Measurements from ENCODE around the gene CA10. TPM values are rescaled to one million over a fixed set of nuclear protein-coding genes. Genes with fewer than 3 reads are reported as not detected.

Gene CA10
- total RNA-seq, 3 donors from 2014 or later, result 0.46 to 1.2 (median 0.64) TPM

DNA sequence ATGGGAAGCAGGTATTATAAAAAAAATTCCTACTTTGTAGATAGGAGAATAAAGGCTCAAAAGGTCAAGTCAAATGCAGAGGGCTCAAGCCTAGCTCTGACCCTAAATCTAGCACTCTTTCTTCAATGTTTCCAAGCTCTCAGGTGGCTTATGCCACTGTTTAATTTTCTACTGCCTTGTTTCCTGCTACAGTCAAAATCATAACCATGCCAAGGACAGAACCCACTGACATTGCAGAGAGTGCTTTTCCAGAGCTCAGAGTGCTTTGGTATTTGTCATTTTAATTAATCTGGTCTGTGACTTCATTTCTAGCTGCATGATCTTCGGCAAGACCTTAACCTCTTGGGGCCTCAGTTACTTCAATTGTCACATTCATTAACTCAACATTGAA is 344.7 kb downstream of the CA10 start:
- Histone ChIP-seq H3K36me3 (ENCODE audit: low read depth) (no peaks in the 10 kb centered on the region), H3K4me3 (no peak overlapping the region), H3K4me1 (ENCODE audit: low read depth) (peaks cover 17% of the 10 kb centered on the region), H3K9me3 (no peaks in the 10 kb centered on the region)
- ATAC-seq (peak; percentile 35), DNase-seq (no peak)
- TF ChIP-seq, protein P1, sequence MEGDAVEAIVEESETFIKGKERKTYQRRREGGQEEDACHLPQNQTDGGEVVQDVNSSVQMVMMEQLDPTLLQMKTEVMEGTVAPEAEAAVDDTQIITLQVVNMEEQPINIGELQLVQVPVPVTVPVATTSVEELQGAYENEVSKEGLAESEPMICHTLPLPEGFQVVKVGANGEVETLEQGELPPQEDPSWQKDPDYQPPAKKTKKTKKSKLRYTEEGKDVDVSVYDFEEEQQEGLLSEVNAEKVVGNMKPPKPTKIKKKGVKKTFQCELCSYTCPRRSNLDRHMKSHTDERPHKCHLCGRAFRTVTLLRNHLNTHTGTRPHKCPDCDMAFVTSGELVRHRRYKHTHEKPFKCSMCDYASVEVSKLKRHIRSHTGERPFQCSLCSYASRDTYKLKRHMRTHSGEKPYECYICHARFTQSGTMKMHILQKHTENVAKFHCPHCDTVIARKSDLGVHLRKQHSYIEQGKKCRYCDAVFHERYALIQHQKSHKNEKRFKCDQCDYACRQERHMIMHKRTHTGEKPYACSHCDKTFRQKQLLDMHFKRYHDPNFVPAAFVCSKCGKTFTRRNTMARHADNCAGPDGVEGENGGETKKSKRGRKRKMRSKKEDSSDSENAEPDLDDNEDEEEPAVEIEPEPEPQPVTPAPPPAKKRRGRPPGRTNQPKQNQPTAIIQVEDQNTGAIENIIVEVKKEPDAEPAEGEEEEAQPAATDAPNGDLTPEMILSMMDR (IDR thresholded peaks at IDR 0.05), result no peak
- intact Hi-C loops (cut with DNase I, micrococcal nuclease), result no loop called here

DNA sequence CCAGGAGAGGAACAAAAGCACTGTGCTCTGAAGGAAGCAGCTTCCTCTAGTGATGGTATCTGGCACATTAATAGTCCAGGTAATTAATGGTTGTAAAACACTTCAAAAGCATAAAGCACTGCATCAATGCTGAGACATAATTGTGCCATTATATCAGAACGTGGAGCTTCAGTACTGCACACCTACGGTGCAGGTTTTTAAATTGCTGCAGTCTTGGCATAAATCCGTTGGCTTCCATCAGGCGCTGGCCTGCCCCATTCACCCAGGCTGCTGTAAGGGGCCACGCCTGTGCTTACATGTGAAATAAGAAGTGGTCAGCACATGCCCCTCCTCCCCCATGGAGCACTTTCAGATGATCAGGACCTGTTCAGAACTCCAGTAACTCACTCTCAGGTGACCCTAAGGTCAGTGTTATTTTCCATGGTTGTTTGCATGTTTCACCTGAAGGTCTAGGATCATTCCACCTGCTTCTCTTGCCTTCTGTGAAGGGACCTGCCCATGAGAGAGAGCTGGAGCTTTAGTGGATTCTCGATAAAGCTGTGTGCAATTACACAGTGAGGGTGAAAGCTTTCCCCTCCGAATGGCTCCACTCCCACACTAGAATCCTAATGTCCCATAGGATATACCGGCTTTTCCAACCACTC is 345.3 kb downstream of the CA10 start:
- intact Hi-C loops (cut with DNase I, micrococcal nuclease), result no loop called here
- Histone ChIP-seq H3K4me3 (no peak overlapping the region), H3K9me3 (no peaks in the 10 kb centered on the region), H3K4me1 (ENCODE audit: low read depth) (peaks cover 17% of the 10 kb centered on the region), H3K36me3 (ENCODE audit: low read depth) (no peaks in the 10 kb centered on the region)
- TF ChIP-seq, protein P1 (IDR thresholded peaks at IDR 0.05), result no peak
- ATAC-seq (peak; percentile 26), DNase-seq (no peak)

DNA sequence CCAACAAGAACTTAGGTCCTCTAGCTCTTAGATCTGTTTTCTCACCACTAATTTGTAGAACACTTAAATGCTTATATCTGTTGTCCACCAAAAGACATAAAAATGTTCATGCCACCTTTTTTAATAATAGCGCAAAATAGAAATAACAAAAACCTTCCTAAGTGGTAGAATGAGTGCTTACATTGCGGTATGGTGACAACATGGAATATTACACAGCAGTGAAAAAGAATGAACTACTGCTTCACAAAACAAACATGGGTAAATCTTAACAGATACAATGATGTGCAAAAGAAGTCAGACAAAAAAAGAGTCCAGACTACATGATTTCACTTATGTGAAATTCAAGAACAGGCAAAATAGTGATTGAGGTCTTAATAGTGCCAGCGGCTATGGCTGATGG is 351.1 kb downstream of the CA10 start:
- ATAC-seq, result no peak
- no peak for DNase-seq
- TF ChIP-seq, protein P1 (IDR thresholded peaks at IDR 0.05), result no peak
- H3K4me1 ChIP-seq (ENCODE audit: low read depth), result peaks cover 9% of the 10 kb centered on the region
- H3K9me3 ChIP-seq, result no peaks in the 10 kb centered on the region
- no peaks in the 10 kb centered on the region for H3K36me3 ChIP-seq (ENCODE audit: low read depth)
- H3K4me3 ChIP-seq, result no peak overlapping the region
- intact Hi-C loops (cut with DNase I, micrococcal nuclease), result no loop called here

DNA sequence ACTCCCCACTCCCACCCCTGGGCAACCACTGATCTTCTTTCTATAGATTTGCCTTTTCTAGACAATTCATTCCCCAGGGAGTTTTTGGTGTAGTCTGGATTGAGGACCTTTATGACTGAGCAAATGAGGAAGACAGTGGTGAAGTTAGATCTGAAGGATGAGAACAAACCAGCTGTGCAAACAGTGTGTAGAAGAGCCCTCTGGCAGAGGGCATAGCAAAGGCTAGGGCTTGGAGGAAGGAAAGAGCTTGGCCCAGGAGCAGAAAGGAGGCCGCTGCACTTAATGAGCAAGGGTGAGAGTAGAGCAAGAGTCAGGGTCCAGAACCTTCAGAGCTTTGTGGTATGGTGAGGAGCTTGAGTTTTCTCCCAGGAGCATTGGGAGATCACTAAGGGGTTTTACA is 352.7 kb downstream of the CA10 start:
- no peak overlapping the region for H3K4me3 ChIP-seq

DNA sequence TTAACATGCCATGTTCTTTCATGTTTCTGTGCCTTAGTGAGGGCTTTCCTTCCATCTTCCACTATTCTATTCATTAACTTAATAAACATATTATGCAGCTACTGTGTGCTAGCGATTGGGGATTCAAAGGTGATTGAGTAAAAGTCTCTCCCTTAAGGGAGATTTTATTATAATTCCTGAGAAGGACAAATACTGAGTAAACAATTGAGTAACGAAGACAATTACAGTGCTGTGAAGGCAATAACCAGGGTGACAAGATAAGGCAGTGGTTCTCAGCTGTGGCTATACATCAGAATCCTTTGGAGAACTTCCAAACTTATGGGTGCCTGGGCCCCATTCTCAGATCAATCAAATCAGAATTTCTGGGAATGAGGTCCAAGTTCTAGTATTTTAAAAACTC is 353.3 kb downstream of the CA10 start:
- TF ChIP-seq, protein P1 (IDR thresholded peaks at IDR 0.05), result no peak
- no peaks in the 10 kb centered on the region for H3K36me3 ChIP-seq (ENCODE audit: low read depth)
- no peak overlapping the region for H3K4me3 ChIP-seq
- DNase-seq (no peak), ATAC-seq (peak; percentile 88)
- intact Hi-C loops (cut with DNase I, micrococcal nuclease), result no loop called here
- H3K9me3 ChIP-seq, result no peaks in the 10 kb centered on the region
- peaks cover 9% of the 10 kb centered on the region for H3K4me1 ChIP-seq (ENCODE audit: low read depth)

More for the DNA sequence above, 352.7 kb downstream of the CA10 start:
- H3K4me1 ChIP-seq (ENCODE audit: low read depth), result peaks cover 9% of the 10 kb centered on the region
- H3K36me3 ChIP-seq (ENCODE audit: low read depth), result no peaks in the 10 kb centered on the region
- ATAC-seq, result peak; percentile 87
- intact Hi-C loops (cut with DNase I, micrococcal nuclease), result no loop called here
- no peaks in the 10 kb centered on the region for H3K9me3 ChIP-seq
- TF ChIP-seq, protein P1 (IDR thresholded peaks at IDR 0.05), result no peak
- DNase-seq, result no peak

DNA sequence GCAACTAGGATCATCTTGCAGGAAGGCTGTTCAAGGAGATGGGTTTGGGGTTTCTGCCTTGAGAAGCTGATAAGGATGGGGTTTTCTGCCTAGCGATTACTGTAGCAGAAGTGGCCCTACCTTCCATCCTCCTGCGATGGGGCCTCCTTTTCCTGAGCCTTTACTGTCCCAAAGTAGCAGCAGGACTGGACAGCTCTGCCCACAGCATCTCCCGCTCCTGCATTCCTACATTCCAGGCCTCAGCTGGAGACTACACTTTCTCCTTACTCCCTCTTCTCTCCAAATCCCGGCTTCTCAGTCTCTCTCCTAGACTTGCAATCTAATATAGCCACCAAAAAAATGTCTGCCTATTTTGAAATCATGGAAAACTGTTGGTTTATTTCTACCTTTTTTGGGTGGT is 355.4 kb downstream of the CA10 start:
- Histone ChIP-seq H3K4me1 (ENCODE audit: low read depth) (peaks cover 9% of the 10 kb centered on the region), H3K9me3 (no peaks in the 10 kb centered on the region), H3K4me3 (no peak overlapping the region), H3K36me3 (ENCODE audit: low read depth) (no peaks in the 10 kb centered on the region)
- TF ChIP-seq, protein P1 (IDR thresholded peaks at IDR 0.05), result no peak
- DNase-seq (no peak), ATAC-seq (no peak)
- intact Hi-C loops (cut with DNase I, micrococcal nuclease), result no loop called here
